Measurements from ENCODE around the gene NRBF2.

NRBF2 gene

GRCh38 chr10:63169624-63170023, 36.5 kb downstream of the NRBF2 start:
- no peaks in the 10 kb centered on the region for H3K27me3 ChIP-seq (ENCODE audit: insufficient read depth, low read length)
- H3K27ac ChIP-seq (ENCODE audit: low read length) = no peak overlapping the region
- H3K36me3 ChIP-seq (ENCODE audit: insufficient read depth, low read depth, low read length) = peaks cover 94% of the 10 kb centered on the region
- no peak overlapping the region for H3K4me3 ChIP-seq (ENCODE audit: low read length)
- H3K4me1 ChIP-seq (ENCODE audit: insufficient read depth, low read length) = no peaks in the 10 kb centered on the region
- no peak overlapping the region for H3K9ac ChIP-seq (ENCODE audit: low read depth, low read length)
- H3K9me3 ChIP-seq (ENCODE audit: insufficient read depth, low read depth, low read length) = no peaks in the 10 kb centered on the region

DNA sequence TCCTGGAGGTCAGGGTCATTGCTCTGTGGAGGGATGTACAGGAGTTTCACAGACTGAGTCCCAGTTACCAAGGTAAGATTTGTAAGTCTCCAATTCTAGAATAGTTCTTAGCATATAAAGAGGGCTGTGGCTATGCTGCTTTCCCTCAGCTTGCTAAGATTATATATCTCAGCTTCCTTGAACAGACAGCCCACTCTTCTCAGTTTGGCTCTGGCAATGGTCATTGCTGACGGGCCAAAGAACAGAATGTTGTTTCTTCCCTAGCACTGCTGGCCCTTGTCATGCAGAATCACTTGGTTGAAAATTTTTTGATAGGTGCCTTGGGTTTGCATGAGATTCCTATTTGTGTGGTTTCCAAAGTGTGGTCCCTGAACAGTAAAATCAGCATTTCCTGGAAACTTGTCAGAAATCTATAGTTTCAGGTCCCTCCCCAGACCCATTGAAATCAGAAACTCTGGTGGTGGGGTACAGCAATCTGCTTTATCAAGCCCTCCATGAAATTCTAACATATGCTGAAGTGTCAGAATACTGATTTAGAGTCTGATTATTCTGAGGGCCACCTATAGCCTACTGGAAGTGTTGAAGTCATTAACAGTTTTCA, 38.2 kb downstream of the NRBF2 start:
- Histone ChIP-seq H3K36me3 (ENCODE audit: insufficient read depth, low read depth, low read length) (peaks cover 98% of the 10 kb centered on the region), H3K4me1 (ENCODE audit: insufficient read depth, low read length) (no peaks in the 10 kb centered on the region), H3K9me3 (ENCODE audit: insufficient read depth, low read depth, low read length) (no peaks in the 10 kb centered on the region), H3K9ac (ENCODE audit: low read depth, low read length) (no peak overlapping the region), H3K27ac (ENCODE audit: low read length) (no peak overlapping the region), H3K4me3 (ENCODE audit: low read length) (no peak overlapping the region), H3K27me3 (ENCODE audit: insufficient read depth, low read length) (no peaks in the 10 kb centered on the region)

GRCh38 chr10:63171926-63172325, 38.8 kb downstream of the NRBF2 start:
- H3K27ac ChIP-seq (ENCODE audit: low read length) = no peak overlapping the region
- H3K9ac ChIP-seq (ENCODE audit: low read depth, low read length) = no peak overlapping the region
- H3K4me1 ChIP-seq (ENCODE audit: insufficient read depth, low read length) = no peaks in the 10 kb centered on the region
- H3K36me3 ChIP-seq (ENCODE audit: insufficient read depth, low read depth, low read length) = peaks cover 98% of the 10 kb centered on the region
- no peaks in the 10 kb centered on the region for H3K9me3 ChIP-seq (ENCODE audit: insufficient read depth, low read depth, low read length)
- no peaks in the 10 kb centered on the region for H3K27me3 ChIP-seq (ENCODE audit: insufficient read depth, low read length)
- H3K4me3 ChIP-seq (ENCODE audit: low read length) = no peak overlapping the region

GRCh38 chr10:63173468-63174232, 40.5 kb downstream of the NRBF2 start:
- Histone ChIP-seq H3K9me3 (ENCODE audit: insufficient read depth, low read depth, low read length) (no peaks in the 10 kb centered on the region), H3K4me1 (ENCODE audit: insufficient read depth, low read length) (no peaks in the 10 kb centered on the region), H3K4me3 (ENCODE audit: low read length) (no peak overlapping the region), H3K27me3 (ENCODE audit: insufficient read depth, low read length) (no peaks in the 10 kb centered on the region), H3K9ac (ENCODE audit: low read depth, low read length) (no peak overlapping the region), H3K36me3 (ENCODE audit: insufficient read depth, low read depth, low read length) (peaks cover 100% of the 10 kb centered on the region), H3K27ac (ENCODE audit: low read length) (no peak overlapping the region)

- Histone ChIP-seq H3K9me3 (ENCODE audit: insufficient read depth, low read depth, low read length) (no peaks in the 10 kb centered on the region), H3K4me1 (ENCODE audit: insufficient read depth, low read length) (no peaks in the 10 kb centered on the region), H3K36me3 (ENCODE audit: insufficient read depth, low read depth, low read length) (peaks cover 100% of the 10 kb centered on the region), H3K9ac (ENCODE audit: low read depth, low read length) (no peak overlapping the region), H3K4me3 (ENCODE audit: low read length) (no peak overlapping the region), H3K27ac (ENCODE audit: low read length) (no peak overlapping the region), H3K27me3 (ENCODE audit: insufficient read depth, low read length) (no peaks in the 10 kb centered on the region)
Observed at GRCh38 chr10:63175534-63175933, 42.4 kb downstream of the NRBF2 start.

DNA sequence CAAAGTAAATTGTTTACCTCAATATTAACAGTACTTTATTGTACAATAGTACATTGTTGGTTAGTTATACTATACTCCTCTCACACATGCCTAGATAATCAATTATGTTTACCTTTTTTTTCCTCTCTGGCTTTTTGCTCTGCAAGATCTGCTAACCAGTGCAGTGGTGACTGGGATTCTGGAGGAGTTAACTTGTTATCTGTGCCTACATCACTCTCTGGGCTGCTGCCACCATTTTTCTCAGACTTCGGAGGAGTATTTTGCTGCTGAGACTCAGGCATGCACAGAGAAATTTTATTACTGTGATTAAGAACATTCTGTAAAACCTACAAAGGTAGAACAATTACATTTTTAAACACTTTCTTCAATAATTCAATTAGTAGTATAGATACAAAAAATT, 59.7 kb downstream of the NRBF2 start:
- Histone ChIP-seq H3K36me3 (ENCODE audit: insufficient read depth, low read depth, low read length) (peaks cover 100% of the 10 kb centered on the region), H3K9me3 (ENCODE audit: insufficient read depth, low read depth, low read length) (no peaks in the 10 kb centered on the region), H3K9ac (ENCODE audit: low read depth, low read length) (no peak overlapping the region)

DNA sequence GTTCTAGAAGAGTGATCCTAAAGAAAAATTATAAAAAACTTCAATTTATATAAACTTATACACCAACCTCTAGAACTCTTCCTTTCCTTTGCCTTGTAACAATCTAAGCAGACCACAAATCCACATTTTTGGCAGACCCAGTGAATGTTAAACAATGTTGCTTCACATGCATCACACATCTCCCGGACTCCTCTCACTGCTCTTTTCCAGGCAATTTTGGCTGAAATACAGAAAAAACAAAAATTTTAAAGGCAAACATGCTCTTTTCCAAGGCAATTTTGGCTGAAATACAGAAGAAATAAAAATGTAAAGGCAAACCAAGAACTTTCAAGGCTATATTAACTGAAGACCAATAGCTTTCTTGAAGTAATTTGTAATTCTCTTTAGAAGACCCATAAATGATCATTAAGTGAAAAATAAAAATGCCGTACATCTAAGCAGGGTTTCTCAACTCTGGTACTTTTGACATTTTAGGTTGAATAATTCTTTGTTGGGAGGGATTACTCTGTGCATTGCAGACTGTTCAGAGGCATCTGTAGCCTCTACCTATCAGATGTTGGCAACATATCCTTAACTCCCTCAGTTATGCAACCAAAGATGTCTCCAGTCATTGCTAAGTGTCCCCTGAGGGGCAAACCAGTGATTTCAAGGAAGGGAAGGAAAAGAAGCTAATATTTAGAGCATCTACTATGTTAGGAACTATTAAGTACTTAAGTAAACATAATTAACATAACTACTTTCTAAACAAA, 64.4 kb downstream of the NRBF2 start:
- Histone ChIP-seq H3K9me3 (ENCODE audit: insufficient read depth, low read depth, low read length) (no peaks in the 10 kb centered on the region), H3K36me3 (ENCODE audit: insufficient read depth, low read depth, low read length) (peaks cover 97% of the 10 kb centered on the region), H3K27me3 (ENCODE audit: insufficient read depth, low read length) (no peaks in the 10 kb centered on the region), H3K27ac (ENCODE audit: low read length) (no peak overlapping the region), H3K4me3 (ENCODE audit: low read length) (no peak overlapping the region), H3K9ac (ENCODE audit: low read depth, low read length) (no peak overlapping the region), H3K4me1 (ENCODE audit: insufficient read depth, low read length) (peaks cover 10% of the 10 kb centered on the region; the same call in 1 of the 2 replicates)

More for the DNA sequence above, 59.7 kb downstream of the NRBF2 start:
- no peak overlapping the region for H3K27ac ChIP-seq (ENCODE audit: low read length)
- no peaks in the 10 kb centered on the region for H3K27me3 ChIP-seq (ENCODE audit: insufficient read depth, low read length)
- no peak overlapping the region for H3K4me3 ChIP-seq (ENCODE audit: low read length)
- no peaks in the 10 kb centered on the region for H3K4me1 ChIP-seq (ENCODE audit: insufficient read depth, low read length)

DNA sequence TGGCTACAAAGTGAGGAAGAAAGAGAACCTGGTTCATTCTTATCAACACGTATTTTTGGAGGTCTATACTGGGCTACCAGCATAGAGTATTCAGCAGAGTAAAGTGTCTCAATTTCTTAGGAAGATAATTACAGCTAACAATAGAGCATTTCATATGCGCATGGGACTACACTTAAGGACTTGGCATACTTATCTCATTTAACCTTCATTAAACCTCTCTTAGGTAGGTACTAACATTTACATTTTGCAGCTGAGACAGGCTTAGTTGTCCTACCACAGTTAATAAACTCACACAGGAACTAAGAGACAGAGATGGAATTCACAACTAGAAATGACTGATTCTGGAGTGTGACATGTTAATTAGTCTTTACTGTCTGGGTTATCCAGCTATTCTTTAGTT, 66.6 kb downstream of the NRBF2 start:
- no peak overlapping the region; the same call in 1 of the 2 replicates for H3K4me3 ChIP-seq (ENCODE audit: low read length)
- H3K27ac ChIP-seq (ENCODE audit: low read length) = no peak overlapping the region
- peaks cover 95% of the 10 kb centered on the region for H3K36me3 ChIP-seq (ENCODE audit: insufficient read depth, low read depth, low read length)

GRCh38 chr10:63200431-63200830, 67.3 kb downstream of the NRBF2 start:
- peaks cover 95% of the 10 kb centered on the region for H3K36me3 ChIP-seq (ENCODE audit: insufficient read depth, low read depth, low read length)

More for the DNA sequence above, 66.6 kb downstream of the NRBF2 start:
- Histone ChIP-seq H3K9me3 (ENCODE audit: insufficient read depth, low read depth, low read length) (no peaks in the 10 kb centered on the region), H3K27me3 (ENCODE audit: insufficient read depth, low read length) (no peaks in the 10 kb centered on the region), H3K9ac (ENCODE audit: low read depth, low read length) (no peak overlapping the region), H3K4me1 (ENCODE audit: insufficient read depth, low read length) (peaks cover 14% of the 10 kb centered on the region)

DNA sequence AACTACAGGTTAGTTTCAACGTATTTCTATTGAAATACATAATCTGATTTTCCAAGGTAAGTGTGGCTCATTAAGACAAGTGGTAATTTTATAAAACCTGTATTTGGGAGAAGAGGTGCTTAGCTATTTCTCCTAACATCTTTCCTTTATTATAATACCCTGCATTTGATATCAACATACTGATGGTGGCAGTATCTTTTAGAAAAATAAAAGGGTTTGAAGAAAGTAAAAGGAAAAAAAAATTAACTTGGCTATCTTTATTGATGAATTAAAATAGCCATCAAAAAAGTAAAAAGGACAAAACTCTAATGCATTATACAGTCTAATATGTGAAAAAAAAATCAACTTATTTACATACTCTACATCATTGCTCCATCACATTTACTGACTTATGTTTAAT, 68.0 kb downstream of the NRBF2 start:
- Histone ChIP-seq H3K9me3 (ENCODE audit: insufficient read depth, low read depth, low read length) (no peaks in the 10 kb centered on the region), H3K9ac (ENCODE audit: low read depth, low read length) (no peak overlapping the region), H3K27me3 (ENCODE audit: insufficient read depth, low read length) (no peaks in the 10 kb centered on the region), H3K27ac (ENCODE audit: low read length) (no peak overlapping the region), H3K4me1 (ENCODE audit: insufficient read depth, low read length) (peaks cover 28% of the 10 kb centered on the region), H3K36me3 (ENCODE audit: insufficient read depth, low read depth, low read length) (peaks cover 95% of the 10 kb centered on the region), H3K4me3 (ENCODE audit: low read length) (no peak overlapping the region)

More at GRCh38 chr10:63200431-63200830, 67.3 kb downstream of the NRBF2 start:
- peaks cover 22% of the 10 kb centered on the region for H3K4me1 ChIP-seq (ENCODE audit: insufficient read depth, low read length)
- H3K27me3 ChIP-seq (ENCODE audit: insufficient read depth, low read length) = no peaks in the 10 kb centered on the region
- H3K9ac ChIP-seq (ENCODE audit: low read depth, low read length) = no peak overlapping the region
- no peak overlapping the region for H3K4me3 ChIP-seq (ENCODE audit: low read length)
- H3K9me3 ChIP-seq (ENCODE audit: insufficient read depth, low read depth, low read length) = no peaks in the 10 kb centered on the region
- no peak overlapping the region for H3K27ac ChIP-seq (ENCODE audit: low read length)

All from iPS-20b (cell line).